AG04449 (cell line): Measurements from ENCODE around the gene OSCAR.

Experiments
- CTCF ChIA-PET: fragments of 350-600 bp; formaldehyde crosslinking; extraction: SDS; loops from one replicate; lab custom pipeline; 2021; ENCODE audit warnings: antibody characterized with exemption; lab: Yijun Ruan, JAX
- POLR2A ChIA-PET: fragments of 400-600, 350-600 bp; formaldehyde crosslinking; extraction: SDS; loops from one replicate; lab custom pipeline; 2020; ENCODE audit warnings: antibody characterized with exemption, inconsistent platforms; lab: Yijun Ruan, JAX
- DNase-seq: peaks from one replicate; pipeline ENCODE4 v3.0.0-alpha.2; 2010; ENCODE audit warnings: low read depth, low spot score
- H3K4me3 ChIP-seq: 2 replicates; pipeline ENCODE4 v1.5.1; 2011; ENCODE audit warnings: low read depth, mild to moderate bottlenecking, control low read depth, low read length
- CTCF ChIP-seq: IDR thresholded peaks from one replicate; pipeline ENCODE4 v1.5.1; 2011; ENCODE audit warnings: mild to moderate bottlenecking, moderate library complexity, low read length, control low read depth, inconsistent platforms; ENCODE audit not compliant: insufficient read depth; ENCODE audit errors: missing control alignments

OSCAR gene

GRCh38 chr19:54115109-54116063 is 14.8 kb upstream of the OSCAR start, which contains the start of the genes PRPF31 and TFPT:
Gene PRPF31, plus strand, starts transcription at chr19:54115754. Its CDS starts 2,525 bp downstream, at chr19:54118279.
Gene TFPT, minus strand, starts transcription at chr19:54115657. Its CDS starts 388 bp downstream, at chr19:54115269.
- ChIA-PET CTCF (no interaction called here), POLR2A (interaction anchor here (0.8 to 2.5 kb wide), 7 partner anchors 9 to 74 kb away, joined by 3 to 21 read pairs (median 3); partner anchors contain the start of genes CNOT3, MBOAT7 and NDUFA3)
- no peak for TF ChIP-seq CTCF
- H3K4me3 ChIP-seq: peak within 1 kb of the TSS; percentile 83
- peak; percentile 87 for DNase-seq

GRCh38 chr19:54114340-54115108 is 13.9 kb upstream of the OSCAR start:
- ChIA-PET POLR2A (interaction anchor here (0.6 to 2.5 kb wide), 6 partner anchors 8 to 248 kb away, joined by 3 to 21 read pairs (median 3); partner anchors contain the start of genes CNOT3 and MBOAT7), CTCF (interaction anchor here (0.9 kb wide), 1 partner anchor 322 kb away, joined by 3 read pairs; no protein-coding TSS in a partner anchor)
- no peak for TF ChIP-seq CTCF
- DNase-seq: no peak
- H3K4me3 ChIP-seq: peak overlapping the region; percentile 83

- ChIA-PET CTCF (no interaction called here), POLR2A (no interaction called here)
- no peak for TF ChIP-seq CTCF
- no peak for DNase-seq
- H3K4me3 ChIP-seq: no peak overlapping the region
Measured at GRCh38 chr19:54109651-54110050, 9.0 kb upstream of the OSCAR start.

- no peak for DNase-seq
- TF ChIP-seq CTCF: no peak
- H3K4me3 ChIP-seq: no peak overlapping the region
- ChIA-PET POLR2A (no interaction called here), CTCF (no interaction called here)
Measured at GRCh38 chr19:54108496-54108895, 7.9 kb upstream of the OSCAR start.

- no peak overlapping the region for H3K4me3 ChIP-seq
- CTCF ChIA-PET: no interaction called here
- no peak for DNase-seq
- TF ChIP-seq CTCF: no peak
- POLR2A ChIA-PET: no interaction called here
Measured at GRCh38 chr19:54107876-54108490, 7.4 kb upstream of the OSCAR start.
